GM19025 (cell line): Measurements from ENCODE around the gene GLB1L2.

Source experiments
- ATAC-seq: cut with Tn5 transposase; IDR thresholded peaks from one replicate; pipeline ENCODE4 v1.9.1; 2021; ENCODE audit warnings: mild to moderate bottlenecking, low read depth, moderate library complexity; ENCODE audit not compliant: unreplicated experiment

GLB1L2 gene

GRCh38 chr11:134414766-134415765, 83.3 kb downstream of the GLB1L2 start:
- ATAC-seq: no peak

DNA sequence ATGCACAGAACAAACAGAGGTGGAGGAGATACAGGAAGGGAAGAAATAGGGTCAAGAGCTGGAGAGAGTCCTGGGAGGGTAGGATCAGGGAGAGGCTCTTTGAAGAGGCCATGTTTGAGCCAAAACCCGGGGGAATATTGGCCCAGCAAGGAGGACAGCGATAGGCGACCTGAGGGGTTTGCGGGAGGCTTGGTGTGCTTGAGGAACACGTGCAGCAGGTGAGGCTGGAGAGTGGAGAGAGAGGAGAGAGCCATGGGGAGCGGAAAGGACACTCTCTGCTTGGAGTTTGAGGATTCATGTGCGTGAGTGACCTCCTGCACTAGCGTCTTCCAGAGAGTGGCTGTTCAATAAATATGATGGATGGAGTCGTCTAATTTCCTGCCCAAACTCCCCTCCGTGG, 84.9 kb downstream of the GLB1L2 start:
- no peak for ATAC-seq

- no peak for ATAC-seq
Measured at GRCh38 chr11:134417871-134418840, 86.4 kb downstream of the GLB1L2 start.

DNA sequence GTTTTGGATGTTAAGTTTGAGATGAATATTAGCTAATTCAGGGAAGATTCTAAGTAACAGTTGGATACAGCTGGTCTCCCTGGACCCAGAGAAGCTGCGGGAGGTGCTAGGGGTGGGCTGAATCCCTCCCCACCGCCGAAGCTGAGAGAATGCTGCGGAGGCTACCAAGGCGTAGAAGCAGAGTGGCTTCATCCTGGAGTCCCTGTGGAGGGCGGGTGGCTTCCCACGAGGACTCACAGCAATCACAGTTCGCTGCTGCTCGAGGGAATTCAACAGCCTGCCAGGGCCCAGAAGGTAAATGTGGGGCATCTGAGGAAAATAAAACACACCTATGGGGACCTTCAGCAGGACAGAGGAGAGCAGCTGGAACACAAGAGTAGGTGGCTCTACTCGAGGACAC, 91.3 kb downstream of the GLB1L2 start:
- no peak for ATAC-seq

GRCh38 chr11:134425413-134425812, 93.6 kb downstream of the GLB1L2 start:
- ATAC-seq: no peak
